Immature natural killer cell (primary cell): ENCODE results near the gene HSDL1. TPM values are rescaled to one million over a fixed set of nuclear protein-coding genes. Genes with fewer than 3 reads are reported as not detected.

Experiments used
- DNase-seq, 3 donors: peaks; one replicate each; pipeline ENCODE4 v3.0.0; 2022; ENCODE audit warnings: mixed read lengths in 1 of 3
- H3K27ac Mint-ChIP-seq, 6 donors: one replicate each; pipeline ENCODE4 v1.8.0; 2020; ENCODE audit warnings: mixed read lengths in 6 of 6, mild to moderate bottlenecking in 5 of 6, inconsistent platforms in 4 of 6, moderate library complexity in 3 of 6
- H3K27me3 Mint-ChIP-seq, 3 donors: one replicate each; pipeline ENCODE4 v1.8.0; 2020 to 2021; ENCODE audit warnings: low read depth in 3 of 3, mild to moderate bottlenecking in 3 of 3, mixed read lengths in 3 of 3, moderate library complexity in 3 of 3, inconsistent platforms in 1 of 3
- H3K36me3 Mint-ChIP-seq, 3 donors: one replicate each; pipeline ENCODE4 v1.8.0; 2020; ENCODE audit warnings: mixed read lengths in 3 of 3, inconsistent platforms in 2 of 3, mild to moderate bottlenecking in 2 of 3
- H3K4me1 Mint-ChIP-seq, 2 donors: one replicate each; pipeline ENCODE4 v1.8.0; 2020; ENCODE audit warnings: inconsistent platforms in 2 of 2, mild to moderate bottlenecking in 2 of 2, mixed read lengths in 2 of 2, moderate library complexity in 1 of 2
- H3K4me3 Mint-ChIP-seq, 5 donors: one replicate each; pipeline ENCODE4 v1.8.0; 2020; ENCODE audit warnings: mild to moderate bottlenecking in 5 of 5, mixed read lengths in 5 of 5, inconsistent platforms in 3 of 5, moderate library complexity in 3 of 5
- H3K9me3 Mint-ChIP-seq, 6 donors: one replicate each; pipeline ENCODE4 v1.8.0; 2020; ENCODE audit warnings: mild to moderate bottlenecking in 6 of 6, mixed read lengths in 6 of 6, inconsistent platforms in 4 of 6, moderate library complexity in 3 of 6
- polyA plus RNA-seq, 3 donors: library from polyadenylated mRNA; unstranded; fragments of 300-500 nt; fragmentation: Illumina TruSeq; gene quantifications; one replicate each; pipeline ENCODE4 v1.2.3, GENCODE V29; 2021

Gene HSDL1
- polyA plus RNA-seq, 3 donors from 2014 or later, result 6.9 to 13.8 (median 12.2) TPM

- peaks cover 32 to 37% of the 10 kb centered on the region in 2 donors for H3K4me1 Mint-ChIP-seq
- peaks cover 14 to 47% (median 28%) of the 10 kb centered on the region in 3 donors for H3K36me3 Mint-ChIP-seq
- no peak overlapping the region for H3K27ac Mint-ChIP-seq
- H3K9me3 Mint-ChIP-seq, result no peaks in the 10 kb centered on the region
- no peak for DNase-seq
- H3K27me3 Mint-ChIP-seq, result peaks cover 0 to 3% (median 0%) of the 10 kb centered on the region in 3 donors
- H3K4me3 Mint-ChIP-seq, result no peak overlapping the region
Observed at GRCh38 chr16:84085271-84085667, 59.7 kb downstream of the HSDL1 start.

DNA sequence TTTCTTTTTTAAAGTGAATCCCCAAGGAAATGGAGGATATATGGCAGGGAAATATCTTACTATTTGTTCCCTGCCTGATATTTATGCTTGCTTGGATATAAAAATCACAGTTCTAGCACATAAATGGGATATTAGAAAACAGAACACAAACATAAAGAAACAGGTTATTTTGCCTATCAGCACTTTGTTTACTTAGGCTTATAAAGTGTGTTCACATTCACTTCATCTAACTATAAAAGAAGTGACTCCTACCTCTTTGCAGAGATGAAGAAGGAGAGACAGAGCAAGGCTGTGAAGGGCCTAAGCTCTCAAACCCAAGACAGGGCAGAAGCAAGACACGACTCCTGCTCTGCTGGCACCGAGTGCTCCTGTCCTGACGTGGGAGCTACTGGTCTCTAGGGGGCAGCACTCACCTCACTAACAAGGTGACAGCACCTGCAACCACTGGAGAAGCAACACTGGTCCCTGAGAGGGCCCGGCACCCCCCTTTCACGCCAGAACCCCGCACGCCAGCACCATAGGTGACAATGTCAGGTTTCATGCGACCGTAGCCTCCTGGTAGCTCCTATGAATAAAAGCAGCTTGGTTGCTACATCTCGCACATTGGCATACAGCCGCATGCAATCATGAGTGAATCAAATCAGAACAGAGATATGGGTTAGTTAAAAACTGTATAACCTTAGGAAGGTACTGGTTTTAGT lies 60.3 kb downstream of the HSDL1 start:
- H3K9me3 Mint-ChIP-seq, result no peaks in the 10 kb centered on the region
- H3K36me3 Mint-ChIP-seq, result peaks cover 18 to 52% (median 32%) of the 10 kb centered on the region in 3 donors
- peaks cover 33 to 42% of the 10 kb centered on the region in 2 donors for H3K4me1 Mint-ChIP-seq
- DNase-seq, result peak; percentile 31 to 44 (median 36)
- H3K27ac Mint-ChIP-seq, result no peak overlapping the region
- no peak overlapping the region for H3K4me3 Mint-ChIP-seq
- peaks cover 0 to 3% (median 0%) of the 10 kb centered on the region in 3 donors for H3K27me3 Mint-ChIP-seq

DNA sequence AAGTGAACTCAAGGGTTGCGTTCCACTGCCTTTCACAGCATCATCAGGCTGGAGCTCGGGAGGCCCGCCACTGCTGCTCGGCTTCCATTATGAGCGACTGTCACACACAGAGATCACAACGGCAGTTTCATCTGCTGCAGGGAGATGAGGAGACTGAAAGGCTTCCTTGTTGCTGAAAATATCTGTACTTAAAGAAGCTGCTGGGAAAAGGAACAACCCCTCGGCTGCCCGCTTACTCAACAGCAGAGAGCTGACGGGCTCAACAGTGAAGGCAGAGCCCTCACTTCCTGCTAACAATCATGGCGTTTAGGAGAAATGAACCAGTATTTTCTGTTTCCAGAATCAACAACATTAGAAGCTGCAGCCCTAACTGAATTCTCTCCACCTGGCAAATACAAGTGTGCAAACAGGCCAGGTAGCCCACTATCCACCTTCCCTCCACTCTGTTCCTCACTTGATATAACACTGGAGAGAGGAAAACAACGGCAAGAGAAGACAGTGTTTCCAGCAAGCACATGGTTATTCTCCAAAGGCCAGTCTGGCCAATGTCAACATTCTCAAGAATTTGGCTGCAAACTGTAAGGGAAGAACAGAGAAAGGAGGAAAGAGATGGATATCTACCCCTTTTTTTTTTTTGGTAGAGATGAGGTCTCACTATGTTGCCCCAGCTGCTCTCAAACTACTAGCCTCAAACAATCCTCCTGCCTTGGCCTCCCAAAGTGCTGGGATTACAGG lies 62.0 kb downstream of the HSDL1 start:
- Mint-ChIP-seq H3K36me3 (peaks cover 15 to 47% (median 29%) of the 10 kb centered on the region in 3 donors), H3K27me3 (peaks cover 0 to 1% (median 0%) of the 10 kb centered on the region in 3 donors), H3K4me3 (no peak overlapping the region), H3K9me3 (no peaks in the 10 kb centered on the region), H3K27ac (no peak overlapping the region), H3K4me1 (peaks cover 18 to 33% of the 10 kb centered on the region in 2 donors)
- no peak for DNase-seq

DNA sequence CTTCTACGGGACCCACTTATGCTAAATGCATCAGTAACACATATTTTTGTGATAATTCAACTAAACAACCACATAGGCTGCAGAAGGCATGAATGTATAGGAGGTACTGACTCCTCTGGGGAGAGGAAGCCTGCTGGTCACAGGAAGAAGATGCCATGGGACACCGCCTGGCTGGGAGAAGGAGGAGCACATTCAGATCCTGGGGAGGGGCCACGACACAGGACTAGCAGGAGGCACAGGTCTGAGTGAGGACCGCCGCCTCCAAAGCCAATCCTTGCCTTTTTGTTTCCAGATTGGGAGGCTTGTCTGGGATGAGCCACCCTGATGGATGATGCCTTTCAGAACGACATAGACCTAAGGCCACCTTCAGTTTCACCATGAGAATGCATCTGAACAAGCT lies 62.9 kb downstream of the HSDL1 start:
- no peak overlapping the region for H3K4me3 Mint-ChIP-seq
- no peak for DNase-seq
- H3K9me3 Mint-ChIP-seq, result no peaks in the 10 kb centered on the region
- H3K27me3 Mint-ChIP-seq, result peaks cover 0 to 1% (median 0%) of the 10 kb centered on the region in 3 donors
- H3K36me3 Mint-ChIP-seq, result peaks cover 10 to 43% (median 29%) of the 10 kb centered on the region in 3 donors
- peaks cover 10 to 33% of the 10 kb centered on the region in 2 donors for H3K4me1 Mint-ChIP-seq
- H3K27ac Mint-ChIP-seq, result no peak overlapping the region

DNA sequence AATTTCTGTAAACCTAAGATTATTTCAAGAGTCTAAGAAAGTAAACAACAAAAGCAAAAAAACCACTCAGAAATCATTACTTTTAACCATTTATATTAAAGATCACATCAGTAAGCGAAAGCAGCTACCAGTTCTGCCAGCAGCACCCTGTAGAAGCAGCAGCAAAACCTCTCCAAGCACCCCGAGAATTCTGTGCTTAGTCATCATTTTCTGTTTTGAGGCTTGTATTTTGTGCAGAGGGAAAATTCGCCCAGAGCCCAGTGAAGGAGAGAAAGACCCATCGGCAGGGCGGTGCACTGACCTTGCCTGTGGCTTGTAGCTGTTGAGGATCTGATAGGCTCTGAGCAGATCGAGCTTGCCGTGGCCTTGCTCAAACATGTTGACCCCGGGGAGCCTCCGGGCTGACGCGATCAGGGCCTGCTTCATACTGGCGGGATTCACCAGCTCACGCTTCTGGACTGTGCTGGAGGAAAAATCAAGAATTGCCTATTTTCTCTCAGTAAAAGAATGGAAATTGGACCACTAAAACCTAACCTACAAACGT lies 63.5 kb downstream of the HSDL1 start:
- Mint-ChIP-seq H3K4me3 (no peak overlapping the region), H3K9me3 (no peaks in the 10 kb centered on the region), H3K4me1 (peaks cover 7 to 30% of the 10 kb centered on the region in 2 donors), H3K36me3 (peaks cover 10 to 40% (median 29%) of the 10 kb centered on the region in 3 donors), H3K27ac (peak overlapping the region in 1 of 6 donors; percentile 28), H3K27me3 (peaks cover 0 to 1% (median 0%) of the 10 kb centered on the region in 3 donors)
- DNase-seq, result no peak

GRCh38 chr16:84080813-84081212 lies 64.2 kb downstream of the HSDL1 start:
- Mint-ChIP-seq H3K36me3 (peaks cover 10 to 36% (median 26%) of the 10 kb centered on the region in 3 donors), H3K27ac (no peak overlapping the region), H3K9me3 (no peaks in the 10 kb centered on the region), H3K4me1 (peaks cover 2 to 25% of the 10 kb centered on the region in 2 donors), H3K27me3 (peaks cover 0 to 1% (median 0%) of the 10 kb centered on the region in 3 donors), H3K4me3 (no peak overlapping the region)
- no peak for DNase-seq

GRCh38 chr16:84080378-84080777 lies 64.6 kb downstream of the HSDL1 start:
- peaks cover 0 to 1% (median 0%) of the 10 kb centered on the region in 3 donors for H3K27me3 Mint-ChIP-seq
- no peak for DNase-seq
- H3K27ac Mint-ChIP-seq, result no peak overlapping the region
- no peaks in the 10 kb centered on the region for H3K9me3 Mint-ChIP-seq
- H3K4me3 Mint-ChIP-seq, result no peak overlapping the region
- peaks cover 14 to 39% (median 29%) of the 10 kb centered on the region in 3 donors for H3K36me3 Mint-ChIP-seq
- peaks cover 1 to 24% of the 10 kb centered on the region in 2 donors for H3K4me1 Mint-ChIP-seq

DNA sequence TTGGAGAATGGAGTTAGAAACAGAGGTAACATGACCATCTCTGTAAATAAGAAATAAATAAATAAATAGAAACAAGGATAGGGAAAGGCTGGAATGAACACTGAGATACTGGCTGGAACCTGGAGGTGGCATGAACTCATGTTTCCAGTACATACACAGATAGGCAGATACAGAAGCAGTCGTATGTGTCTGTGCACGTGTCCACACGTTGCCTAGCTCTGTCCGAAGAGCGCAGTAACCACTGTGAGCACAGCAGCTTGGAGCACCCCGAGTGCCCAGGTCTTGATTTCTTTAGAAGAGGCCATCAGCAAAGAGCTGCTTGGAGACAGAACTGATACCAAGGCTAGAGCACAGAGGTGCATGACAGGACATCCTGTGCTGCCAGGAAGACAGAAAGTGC lies 65.3 kb downstream of the HSDL1 start:
- H3K9me3 Mint-ChIP-seq, result no peaks in the 10 kb centered on the region
- H3K4me1 Mint-ChIP-seq, result peaks cover 1 to 24% of the 10 kb centered on the region in 2 donors
- peak overlapping the region in 1 of 6 donors; percentile 65 for H3K27ac Mint-ChIP-seq
- peaks cover 14 to 41% (median 31%) of the 10 kb centered on the region in 3 donors for H3K36me3 Mint-ChIP-seq
- H3K27me3 Mint-ChIP-seq, result peaks cover 0 to 1% (median 0%) of the 10 kb centered on the region in 3 donors
- no peak overlapping the region for H3K4me3 Mint-ChIP-seq
- no peak for DNase-seq

GRCh38 chr16:84075376-84075775 lies 69.6 kb downstream of the HSDL1 start:
- Mint-ChIP-seq H3K4me3 (no peak overlapping the region), H3K36me3 (peaks cover 24 to 51% (median 39%) of the 10 kb centered on the region in 3 donors), H3K27ac (no peak overlapping the region), H3K9me3 (no peaks in the 10 kb centered on the region), H3K4me1 (peaks cover 4 to 31% of the 10 kb centered on the region in 2 donors), H3K27me3 (no peaks in the 10 kb centered on the region)
- no peak for DNase-seq

DNA sequence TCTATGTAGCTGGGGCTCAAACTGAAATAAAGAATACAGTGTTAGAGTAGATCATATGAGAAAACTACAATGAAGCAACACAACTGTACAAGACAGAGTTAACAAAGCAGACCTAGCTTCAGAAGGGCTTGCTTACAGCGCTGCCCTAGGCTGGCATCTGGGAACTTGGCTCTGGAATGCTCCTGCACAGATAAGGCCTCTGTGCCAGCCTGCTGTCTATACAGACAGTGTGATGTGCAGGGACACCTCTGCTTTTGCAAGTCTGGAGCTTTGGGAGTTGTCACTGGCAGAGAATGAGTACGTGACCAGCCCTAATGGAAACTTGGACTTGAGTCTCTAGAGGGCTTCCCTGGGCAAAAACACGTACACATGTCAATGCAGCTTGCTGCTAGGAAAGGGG lies 70.3 kb downstream of the HSDL1 start:
- Mint-ChIP-seq H3K4me1 (peaks cover 3 to 26% of the 10 kb centered on the region in 2 donors), H3K27ac (no peak overlapping the region), H3K36me3 (peaks cover 20 to 50% (median 34%) of the 10 kb centered on the region in 3 donors), H3K27me3 (no peaks in the 10 kb centered on the region), H3K9me3 (no peaks in the 10 kb centered on the region), H3K4me3 (no peak overlapping the region)
- DNase-seq, result no peak

Other genes starting within 250 kb of the HSDL1 start
- gene MLYCD, start 246.1 kb downstream of the HSDL1 start, polyA plus RNA-seq, result 1 to 10 TPM in 2 of 3 donors, under 1 TPM in 1; 0.64 to 4.5 (median 1.1) TPM
- under 1 TPM in 2 of 3 donors, not detected in 1; 0.11 to 0.59 TPM for gene OSGIN1, start 191.9 kb downstream of the HSDL1 start, polyA plus RNA-seq
- gene NECAB2, start 176.9 kb downstream of the HSDL1 start, polyA plus RNA-seq, result not detected
- gene SLC38A8, start 102.4 kb downstream of the HSDL1 start, polyA plus RNA-seq, result not detected
- gene MBTPS1, start 28.2 kb downstream of the HSDL1 start, polyA plus RNA-seq, result 10 to 100 TPM; 34.9 to 49.6 (median 48.0) TPM
- 1 to 10 TPM in 1 of 3 donors, not detected in 2; 2.6 TPM for gene DNAAF1, start 131 bp upstream of the HSDL1 start, polyA plus RNA-seq
- gene TAF1C, start 41.9 kb upstream of the HSDL1 start, polyA plus RNA-seq, result 1 to 10 TPM; 3.3 to 8.6 (median 8.2) TPM
- under 1 TPM in 1 of 3 donors, not detected in 2; 0.46 TPM for gene ADAD2, start 46.0 kb upstream of the HSDL1 start, polyA plus RNA-seq
- not detected for gene KCNG4, start 94.8 kb upstream of the HSDL1 start, polyA plus RNA-seq
- not detected for gene WFDC1, start 149.7 kb upstream of the HSDL1 start, polyA plus RNA-seq
- not detected for gene ATP2C2, start 223.4 kb upstream of the HSDL1 start, polyA plus RNA-seq